DMS53 treated with DMSO at 0.1 percent for 48 hours (cell line): ENCODE measurements around the gene CADM3.
A peak's percentile ranks its signal among the peaks of the same experiment; 100 is the strongest.

Experiments used
- DNase-seq: peaks from one replicate; lab custom pipeline; 2025; ENCODE audit not compliant: unreplicated experiment; lab: John Stamatoyannopoulos, UW

Gene CADM3

GRCh38 chr1:159204161-159205141 is 33.0 kb downstream of the CADM3 start, which contains the start of gene ACKR1:
TSS of gene ACKR1 (plus strand) at chr1:159204875. CDS start at chr1:159204960, 85 bp downstream.
- DNase-seq, result no peak

DNA sequence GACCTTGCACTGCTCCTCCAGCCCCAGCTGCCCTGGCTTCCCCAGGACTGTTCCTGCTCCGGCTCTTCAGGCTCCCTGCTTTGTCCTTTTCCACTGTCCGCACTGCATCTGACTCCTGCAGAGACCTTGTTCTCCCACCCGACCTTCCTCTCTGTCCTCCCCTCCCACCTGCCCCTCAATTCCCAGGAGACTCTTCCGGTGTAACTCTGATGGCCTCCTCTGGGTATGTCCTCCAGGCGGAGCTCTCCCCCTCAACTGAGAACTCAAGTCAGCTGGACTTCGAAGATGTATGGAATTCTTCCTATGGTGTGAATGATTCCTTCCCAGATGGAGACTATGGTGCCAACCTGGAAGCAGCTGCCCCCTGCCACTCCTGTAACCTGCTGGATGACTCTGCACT is 33.8 kb downstream of the CADM3 start:
- DNase-seq, result no peak

GRCh38 chr1:159206110-159206509 is 34.7 kb downstream of the CADM3 start:
- DNase-seq, result no peak

DNA sequence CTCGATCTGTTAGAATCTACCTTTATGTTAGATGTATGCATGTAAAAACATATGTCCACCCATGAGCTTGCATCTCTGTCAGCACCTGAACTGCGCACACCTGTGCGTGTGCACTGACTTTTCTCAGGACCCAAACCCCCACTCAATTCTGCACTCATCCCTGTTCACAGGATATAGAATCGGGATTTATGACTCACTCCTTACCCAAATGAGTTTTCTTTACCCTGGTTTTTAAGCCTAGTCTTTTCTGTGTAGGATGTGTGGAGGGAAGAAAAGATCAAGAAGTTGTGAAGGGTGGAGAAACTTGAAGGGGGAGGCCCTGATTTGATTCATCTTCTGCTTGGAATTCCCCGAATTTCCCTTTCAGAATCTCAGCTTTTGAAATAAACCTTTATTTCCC is 35.7 kb downstream of the CADM3 start:
- no peak for DNase-seq

GRCh38 chr1:159207774-159208173 is 36.4 kb downstream of the CADM3 start:
- no peak for DNase-seq

DNA sequence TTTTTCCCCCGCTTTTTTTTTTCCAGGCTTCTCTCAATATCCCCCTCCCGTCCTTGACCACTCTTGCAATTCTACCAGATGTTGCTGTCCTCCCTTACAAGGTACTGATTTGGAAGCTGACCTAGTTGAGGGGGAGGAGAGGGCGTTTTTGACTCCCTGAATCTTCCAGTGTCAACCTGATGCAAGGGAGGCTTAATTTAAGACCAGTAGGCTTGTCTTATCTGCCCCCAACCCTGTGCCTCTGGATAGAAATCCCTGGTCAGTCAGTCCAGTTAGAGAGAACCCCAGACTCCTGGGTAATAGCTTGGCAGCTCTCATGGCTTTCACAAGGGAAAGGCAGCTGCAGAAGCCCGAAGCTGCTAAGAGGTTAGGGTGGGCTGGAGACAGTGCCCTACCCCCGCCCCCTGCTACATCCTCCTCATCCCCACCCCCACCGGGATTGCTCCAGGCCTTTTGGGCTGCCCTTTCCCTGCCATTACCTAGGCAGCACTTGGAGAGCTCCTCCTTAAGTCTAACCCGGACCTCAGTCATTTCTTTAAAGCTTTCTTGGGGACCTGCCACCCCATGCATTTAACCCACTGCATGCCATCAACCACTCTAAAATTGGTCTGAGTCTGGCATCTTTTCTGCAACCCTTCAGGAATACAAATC is 36.9 kb downstream of the CADM3 start:
- no peak for DNase-seq

DNA sequence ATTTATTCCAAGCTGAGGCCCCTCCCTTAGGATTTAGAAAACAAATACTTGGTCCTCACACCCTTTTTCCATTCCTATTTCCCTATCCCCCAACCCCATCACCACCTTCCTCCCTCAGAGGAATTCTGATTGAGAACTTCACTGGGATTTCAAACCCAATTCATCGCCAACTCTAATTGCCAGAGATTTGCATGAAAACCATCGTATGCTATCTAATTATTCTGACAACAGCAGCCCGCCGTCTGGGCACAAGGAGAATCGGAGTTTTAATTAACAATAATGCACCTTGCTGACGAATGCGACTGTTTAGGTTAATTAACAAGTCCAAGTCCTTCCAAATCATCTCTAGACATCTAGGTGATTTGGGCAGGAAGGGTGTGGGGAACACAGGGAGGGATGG is 37.6 kb downstream of the CADM3 start:
- DNase-seq, result no peak

GRCh38 chr1:159211331-159212136 is 40.1 kb downstream of the CADM3 start:
- DNase-seq, result peak; percentile 42

DNA sequence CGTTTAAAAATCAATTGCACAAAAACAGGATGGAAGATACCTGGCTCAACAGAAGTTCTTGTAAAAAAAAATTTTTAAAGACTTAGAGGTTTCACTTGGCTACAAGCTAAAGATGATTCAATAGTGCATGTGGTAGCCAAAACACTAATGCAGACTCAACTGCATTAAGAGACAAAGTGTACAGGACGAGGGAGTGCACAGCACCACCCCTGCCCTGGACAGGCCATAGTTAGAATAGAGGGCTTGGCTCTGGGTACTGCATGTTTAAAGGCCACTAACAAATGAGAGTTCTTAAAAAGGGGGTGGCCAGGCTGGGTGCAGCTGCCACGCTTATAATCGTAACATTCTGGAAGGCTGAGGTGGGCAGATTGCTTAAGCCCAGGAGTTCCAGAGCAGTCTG is 41.2 kb downstream of the CADM3 start:
- no peak for DNase-seq

GRCh38 chr1:159214149-159214760 is 42.8 kb downstream of the CADM3 start:
- peak; percentile 45 for DNase-seq

- DNase-seq, result no peak
Observed at GRCh38 chr1:159218649-159219636, 47.5 kb downstream of the CADM3 start.

- DNase-seq, result no peak
Observed at GRCh38 chr1:159222075-159222865, 50.9 kb downstream of the CADM3 start.

- no peak for DNase-seq
Observed at GRCh38 chr1:159223004-159223403, 51.6 kb downstream of the CADM3 start.

DNA sequence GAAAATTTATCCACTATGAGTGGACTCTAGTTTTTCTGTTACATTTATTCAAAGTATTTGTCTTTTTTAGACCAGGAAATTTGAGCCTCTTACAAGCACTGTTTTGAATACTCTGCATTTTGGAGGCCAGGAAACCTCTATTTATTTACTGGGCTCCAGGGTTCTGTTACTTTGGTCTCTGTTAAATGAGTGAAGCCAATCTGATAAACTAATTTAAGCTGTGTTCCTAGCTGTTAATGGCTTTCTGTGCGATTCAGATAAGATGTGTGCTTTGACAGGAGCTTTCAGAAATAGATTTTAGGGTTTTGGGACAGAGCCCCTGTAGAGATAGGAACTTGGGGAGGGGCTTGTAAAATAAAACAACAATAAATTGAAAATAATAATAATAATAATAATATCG is 57.1 kb downstream of the CADM3 start:
- DNase-seq, result no peak

GRCh38 chr1:159229260-159229885 is 58.0 kb downstream of the CADM3 start:
- no peak for DNase-seq

- no peak for DNase-seq
Observed at GRCh38 chr1:159229896-159230295, 58.5 kb downstream of the CADM3 start.

GRCh38 chr1:159239551-159240220 is 68.3 kb downstream of the CADM3 start:
- no peak for DNase-seq

DNA sequence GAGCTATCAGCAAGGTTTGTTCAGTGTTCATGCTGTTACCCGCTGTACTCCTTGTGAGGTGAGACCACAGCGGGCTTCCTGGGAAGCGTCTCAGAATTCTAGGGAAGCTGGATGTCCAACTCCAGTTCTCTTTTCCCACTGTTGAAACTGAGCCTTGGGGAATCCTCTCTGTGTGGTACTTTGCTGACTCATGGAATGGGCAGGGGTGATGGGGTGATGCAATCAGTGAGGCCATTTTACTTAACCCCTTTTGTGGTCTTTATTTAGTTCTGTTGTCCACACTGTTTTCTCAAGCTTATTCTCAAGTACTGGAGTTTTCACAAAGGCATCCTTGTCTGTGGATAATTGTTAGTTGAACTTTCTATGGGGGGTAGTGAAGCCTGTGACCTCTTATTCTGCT is 75.9 kb downstream of the CADM3 start:
- no peak for DNase-seq
